Measurements from ENCODE around the gene SSNA1.

DNA sequence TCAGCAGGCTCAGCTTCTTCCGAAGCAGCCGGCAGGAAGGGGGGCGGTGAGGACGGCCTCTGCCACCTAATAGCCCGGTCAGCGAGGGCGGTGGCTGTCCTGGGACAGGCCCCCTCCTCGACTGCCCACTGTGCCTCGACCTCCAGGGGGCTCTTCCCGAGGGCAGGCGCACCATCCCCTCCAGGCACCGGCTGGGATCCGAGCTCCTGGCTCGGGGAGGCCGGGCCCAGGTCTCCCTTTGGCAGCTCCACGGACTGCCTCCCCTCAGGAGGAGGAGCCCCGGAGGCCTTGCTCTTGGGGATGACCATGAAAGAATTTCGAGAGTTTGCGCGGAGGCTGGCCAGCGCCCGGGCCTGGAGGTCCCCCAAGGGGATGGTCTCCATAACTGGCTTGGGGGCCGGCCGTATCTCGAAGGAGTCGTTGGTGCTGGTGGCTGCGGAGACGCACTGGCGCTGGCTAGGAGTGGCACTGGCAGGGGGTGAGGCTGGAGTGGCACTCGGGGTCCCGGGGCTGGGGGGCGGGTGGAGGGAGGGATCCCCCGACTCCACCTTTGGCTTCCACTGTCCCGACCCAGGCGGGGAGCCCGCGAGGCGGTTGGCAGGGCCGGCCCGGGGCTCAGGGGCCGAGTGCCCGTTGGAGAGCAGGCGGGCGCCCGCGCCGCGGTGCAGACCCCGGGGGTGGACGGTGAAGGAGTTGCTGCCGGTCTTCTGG is 11.1 kb downstream of the SSNA1 start:
- TF ChIP-seq, protein P1, sequence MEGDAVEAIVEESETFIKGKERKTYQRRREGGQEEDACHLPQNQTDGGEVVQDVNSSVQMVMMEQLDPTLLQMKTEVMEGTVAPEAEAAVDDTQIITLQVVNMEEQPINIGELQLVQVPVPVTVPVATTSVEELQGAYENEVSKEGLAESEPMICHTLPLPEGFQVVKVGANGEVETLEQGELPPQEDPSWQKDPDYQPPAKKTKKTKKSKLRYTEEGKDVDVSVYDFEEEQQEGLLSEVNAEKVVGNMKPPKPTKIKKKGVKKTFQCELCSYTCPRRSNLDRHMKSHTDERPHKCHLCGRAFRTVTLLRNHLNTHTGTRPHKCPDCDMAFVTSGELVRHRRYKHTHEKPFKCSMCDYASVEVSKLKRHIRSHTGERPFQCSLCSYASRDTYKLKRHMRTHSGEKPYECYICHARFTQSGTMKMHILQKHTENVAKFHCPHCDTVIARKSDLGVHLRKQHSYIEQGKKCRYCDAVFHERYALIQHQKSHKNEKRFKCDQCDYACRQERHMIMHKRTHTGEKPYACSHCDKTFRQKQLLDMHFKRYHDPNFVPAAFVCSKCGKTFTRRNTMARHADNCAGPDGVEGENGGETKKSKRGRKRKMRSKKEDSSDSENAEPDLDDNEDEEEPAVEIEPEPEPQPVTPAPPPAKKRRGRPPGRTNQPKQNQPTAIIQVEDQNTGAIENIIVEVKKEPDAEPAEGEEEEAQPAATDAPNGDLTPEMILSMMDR (tag by site-specific recombination; IDR thresholded peaks at IDR 0.05), result peak; percentile 20; the same call in 1 of the 2 replicates
- TF ChIP-seq ZNF600 (tag by site-specific recombination; IDR thresholded peaks at IDR 0.05), result no peak
- no peak for TF ChIP-seq ZNF707 (tag by site-specific recombination; IDR thresholded peaks at IDR 0.05)
- TF ChIP-seq ZNF571 (tag by site-specific recombination; IDR thresholded peaks at IDR 0.05), result no peak

Measured in HEK293 (cell line).